GOT3 (cell line): Measurements from ENCODE around the gene DEFB128.

Source experiments
- DNase-seq: peaks from one replicate; lab custom pipeline; 2025; ENCODE audit warnings: mixed read lengths; lab: John Stamatoyannopoulos, UW

DEFB128 gene

GRCh38 chr20:152131-152530, 37.4 kb downstream of the DEFB128 start:
- no peak for DNase-seq

- no peak for DNase-seq
Measured at GRCh38 chr20:145877-146276, 43.6 kb downstream of the DEFB128 start.

- no peak for DNase-seq
Measured at GRCh38 chr20:142290-142689, 47.2 kb downstream of the DEFB128 start, which contains the start of gene DEFB126. Gene DEFB126, plus strand, starts transcription at chr20:142590. Its CDS starts 39 bp downstream, at chr20:142629.
